ENCODE data around the gene CCDC136. TPM values are rescaled to one million over a fixed set of nuclear protein-coding genes. Genes with fewer than 3 reads are reported as not detected.

CCDC136 gene
- total RNA-seq, 2 experiments from 2014 or later = 13.8 to 14.5 TPM

DNA sequence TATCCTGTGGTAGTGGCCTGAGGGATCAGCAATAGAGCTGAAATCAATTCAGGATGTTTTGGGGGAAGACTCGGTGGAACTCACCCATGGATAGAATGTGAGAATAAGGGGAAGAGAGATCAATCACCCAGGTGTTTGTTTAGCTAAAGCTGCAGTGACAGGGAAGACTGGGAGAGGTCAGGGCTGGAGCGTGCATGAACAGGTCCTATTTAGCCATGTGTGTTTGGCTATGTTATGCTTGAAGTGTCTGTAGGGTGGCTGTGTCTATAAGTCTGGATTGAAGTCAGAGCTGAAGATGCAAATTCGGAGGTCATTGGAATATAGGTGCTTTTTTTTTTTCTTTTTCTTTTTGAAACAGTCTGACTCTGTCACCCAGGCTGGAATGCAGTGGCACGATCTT is 75.5 kb downstream of the CCDC136 start:
- H3K4me3 Mint-ChIP-seq = no peak overlapping the region
- no peak for DNase-seq
- H3K9me3 Mint-ChIP-seq = no peaks in the 10 kb centered on the region
- H3K36me3 Mint-ChIP-seq = peaks cover 3% of the 10 kb centered on the region
- peaks cover 20% of the 10 kb centered on the region for H3K4me1 Mint-ChIP-seq
- H3K27me3 Mint-ChIP-seq = peaks cover 15% of the 10 kb centered on the region
- POLR2A ChIA-PET = no interaction called here
- ATAC-seq (ENCODE audit: low read depth) = no peak
- no peak overlapping the region for H3K27ac Mint-ChIP-seq

DNA sequence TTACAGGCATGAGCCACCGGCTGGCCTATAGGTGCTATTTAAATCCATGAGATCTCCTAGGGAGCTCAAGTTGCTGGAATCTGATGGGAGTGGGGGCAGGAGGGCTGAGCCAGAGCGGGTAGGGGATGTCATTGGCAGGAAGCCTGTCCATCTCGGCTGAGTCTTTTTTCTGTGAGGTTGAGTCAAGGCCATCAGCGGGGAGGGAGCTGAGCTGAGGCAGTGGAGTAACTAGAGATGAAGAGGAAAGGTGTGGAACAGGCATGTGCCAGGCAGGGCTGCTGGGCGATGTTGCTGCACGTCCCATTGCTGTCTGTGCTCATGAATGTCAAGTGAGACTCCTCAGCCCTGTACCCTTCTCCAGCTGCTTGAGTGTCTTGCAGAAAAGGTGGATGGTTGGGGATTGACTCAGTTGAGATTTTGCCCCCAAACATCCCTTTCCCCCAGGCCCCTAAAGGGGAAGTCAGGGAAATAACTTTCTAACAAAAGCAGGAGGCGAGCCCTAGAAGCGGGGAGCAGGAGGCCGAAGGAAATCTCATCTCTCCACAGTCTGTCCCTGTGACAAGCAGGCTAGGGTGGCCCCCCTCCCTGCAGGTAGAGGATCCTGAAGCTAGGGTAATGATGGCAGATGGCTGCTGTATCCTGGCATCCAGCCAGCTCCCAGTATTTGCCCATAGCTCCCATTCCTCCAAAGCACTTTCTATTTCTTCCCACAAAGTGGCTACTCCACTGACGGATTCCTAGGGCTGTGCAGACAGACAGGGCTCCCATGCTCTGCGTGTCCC is 76.3 kb downstream of the CCDC136 start:
- POLR2A ChIA-PET = interaction anchor here (0.7 to 1.2 kb wide), 2 partner anchors 10 kb away, joined by 3 read pairs; no protein-coding TSS in a partner anchor
- no peak overlapping the region for H3K4me3 Mint-ChIP-seq
- peaks cover 3% of the 10 kb centered on the region for H3K36me3 Mint-ChIP-seq
- peaks cover 15% of the 10 kb centered on the region for H3K27me3 Mint-ChIP-seq
- DNase-seq (no peak), ATAC-seq (ENCODE audit: low read depth) (no peak)
- no peak overlapping the region for H3K27ac Mint-ChIP-seq
- H3K4me1 Mint-ChIP-seq = peaks cover 14% of the 10 kb centered on the region
- H3K9me3 Mint-ChIP-seq = no peaks in the 10 kb centered on the region

DNA sequence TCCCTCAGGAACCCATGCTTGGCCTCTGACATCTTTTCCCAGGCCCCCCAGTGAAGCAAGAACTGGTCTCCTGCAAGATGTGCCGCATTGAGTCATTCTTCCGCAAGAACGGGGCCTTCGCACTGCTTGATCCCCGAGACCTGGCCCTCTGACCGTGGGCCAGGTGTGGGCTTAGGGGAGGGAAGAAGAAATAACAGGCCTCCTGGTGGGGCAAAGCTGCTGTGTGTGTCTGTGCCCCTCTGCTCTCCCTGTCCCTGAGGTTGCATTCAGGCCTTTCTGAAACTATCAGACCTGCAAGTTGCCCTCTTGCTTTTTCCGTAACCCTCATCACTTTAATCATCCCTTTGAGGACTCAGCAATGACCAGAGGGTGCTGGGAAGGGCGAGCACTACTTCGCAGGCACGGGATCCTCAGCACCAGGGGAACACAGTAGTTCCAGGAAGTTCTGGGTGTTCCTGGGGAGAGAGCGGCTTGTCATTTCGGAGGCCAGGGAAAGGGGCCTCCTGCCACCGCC is 76.9 kb downstream of the CCDC136 start:
- Mint-ChIP-seq H3K9me3 (no peaks in the 10 kb centered on the region), H3K4me3 (peak overlapping the region; percentile 40), H3K4me1 (peaks cover 12% of the 10 kb centered on the region), H3K27ac (no peak overlapping the region), H3K27me3 (peaks cover 15% of the 10 kb centered on the region), H3K36me3 (peaks cover 3% of the 10 kb centered on the region)
- DNase-seq (no peak), ATAC-seq (ENCODE audit: low read depth) (no peak)
- POLR2A ChIA-PET = interaction anchor here (1.2 kb wide), 1 partner anchor 9 kb away, joined by 3 read pairs; no protein-coding TSS in a partner anchor

DNA sequence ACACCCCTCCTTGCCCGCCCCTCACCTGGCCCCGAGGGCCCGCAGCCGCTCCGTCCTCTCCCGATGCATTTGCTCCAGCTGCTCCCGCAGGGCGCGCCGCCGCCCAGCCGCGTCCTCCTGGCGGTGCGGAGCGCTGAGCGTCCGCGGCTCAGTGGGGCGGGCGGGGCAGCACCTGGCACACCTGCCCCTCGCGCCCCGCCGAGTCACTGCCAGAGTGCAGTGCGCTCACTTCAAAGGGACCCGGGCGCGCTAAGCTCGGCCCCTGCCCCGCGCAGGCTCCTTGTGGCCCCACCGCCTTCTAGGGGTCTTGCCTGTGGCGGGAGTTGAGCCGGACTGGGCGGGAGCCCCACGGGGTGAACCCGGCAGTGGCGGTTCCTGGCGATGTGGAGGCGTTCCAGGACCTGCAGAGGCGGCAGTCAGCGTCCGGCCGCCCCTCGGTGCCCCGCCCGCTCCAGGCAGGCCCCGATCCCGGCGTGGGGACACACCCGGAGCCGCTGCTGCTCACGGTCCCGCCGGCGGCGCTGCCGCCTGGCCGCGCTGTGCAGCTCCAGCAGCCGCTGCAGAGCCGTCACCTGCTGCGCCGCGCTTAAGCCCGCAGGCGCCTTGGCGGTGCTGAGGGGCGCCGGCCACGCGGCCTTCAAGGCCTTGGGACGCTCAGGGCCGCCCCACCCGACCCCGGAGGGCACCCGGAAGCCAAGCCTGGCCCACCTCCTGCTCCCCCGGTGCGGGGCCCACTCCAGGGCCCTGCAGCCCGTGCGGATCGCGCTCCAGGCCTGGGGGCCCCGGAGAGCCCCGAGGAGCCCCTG is 77.6 kb downstream of the CCDC136 start:
- Mint-ChIP-seq H3K9me3 (no peaks in the 10 kb centered on the region), H3K27me3 (peaks cover 15% of the 10 kb centered on the region), H3K4me1 (peaks cover 9% of the 10 kb centered on the region), H3K4me3 (peak overlapping the region; percentile 51), H3K36me3 (peaks cover 3% of the 10 kb centered on the region), H3K27ac (no peak overlapping the region)
- POLR2A ChIA-PET = interaction anchor here (0.5 to 1.2 kb wide), 2 partner anchors 8 to 9 kb away, joined by 3 to 5 read pairs; no protein-coding TSS in a partner anchor
- ATAC-seq (ENCODE audit: low read depth) (peak; percentile 86), DNase-seq (peak; percentile 78)

DNA sequence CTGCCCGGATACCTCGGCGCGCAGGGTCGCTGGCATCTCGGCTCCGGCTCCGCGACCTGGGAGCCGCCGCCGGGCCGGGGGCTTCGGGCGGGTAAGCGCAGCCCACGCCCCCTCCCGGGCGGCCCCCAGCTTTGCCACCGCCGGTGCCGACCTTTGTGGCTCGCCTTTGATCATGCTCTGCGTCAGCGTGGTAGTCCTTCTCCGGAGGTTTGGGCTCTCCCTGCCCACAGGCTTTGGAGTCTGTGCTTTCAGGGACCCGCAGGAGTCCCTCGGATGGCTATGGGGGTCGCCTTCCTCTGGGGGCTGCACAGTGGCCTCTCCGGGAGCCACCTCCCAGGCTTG is 78.1 kb downstream of the CCDC136 start:
- Mint-ChIP-seq H3K27me3 (peaks cover 15% of the 10 kb centered on the region), H3K9me3 (no peaks in the 10 kb centered on the region), H3K36me3 (peaks cover 3% of the 10 kb centered on the region), H3K4me1 (peaks cover 9% of the 10 kb centered on the region), H3K4me3 (peak overlapping the region; percentile 80), H3K27ac (no peak overlapping the region)
- POLR2A ChIA-PET = no interaction called here
- no peak for DNase-seq
- peak; percentile 24 for ATAC-seq (ENCODE audit: low read depth)

DNA sequence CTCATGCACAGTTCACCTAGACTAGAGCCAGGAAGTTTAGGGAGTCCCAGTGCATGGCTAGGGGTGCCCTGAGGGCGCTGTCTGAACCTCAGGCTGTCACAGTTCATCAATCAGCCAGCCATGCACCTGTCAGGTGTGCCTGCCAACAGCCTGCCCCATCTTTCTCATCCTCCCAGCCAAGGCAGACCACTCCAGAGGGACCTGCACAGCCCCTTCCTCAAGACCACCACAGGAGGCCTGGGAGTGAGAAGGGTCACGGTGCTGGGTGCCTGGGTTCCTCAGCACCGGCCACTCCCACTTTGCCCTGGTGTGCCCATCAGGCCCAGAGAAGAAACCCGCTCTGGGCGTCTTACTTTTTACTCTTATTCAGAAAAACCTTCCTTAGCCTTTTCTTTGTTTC is 79.3 kb downstream of the CCDC136 start:
- Mint-ChIP-seq H3K4me1 (peaks cover 6% of the 10 kb centered on the region), H3K27me3 (peaks cover 18% of the 10 kb centered on the region), H3K36me3 (peaks cover 3% of the 10 kb centered on the region), H3K9me3 (no peaks in the 10 kb centered on the region), H3K27ac (no peak overlapping the region), H3K4me3 (peak overlapping the region; percentile 47)
- POLR2A ChIA-PET = interaction anchor here (1.5 kb wide), 1 partner anchor 8 kb away, joined by 4 read pairs; the partner anchor contains the start of gene ATP6V1F
- no peak for DNase-seq
- no peak for ATAC-seq (ENCODE audit: low read depth)

Other genes with a start within 250 kb of the CCDC136 start
- 1 to 10 TPM in 1 of 2 experiments, under 1 TPM in 1; 0.88 to 1.9 TPM for gene GARIN1A, start 119.7 kb upstream of the CCDC136 start, total RNA-seq
- 10 to 100 TPM; 26.0 to 30.2 TPM for gene CALU, start 52.6 kb upstream of the CCDC136 start, total RNA-seq
- not detected for gene OPN1SW, start 16.2 kb upstream of the CCDC136 start, total RNA-seq
- not detected for gene FLNC, start 38.4 kb downstream of the CCDC136 start, total RNA-seq
- gene ATP6V1F, start 70.9 kb downstream of the CCDC136 start, total RNA-seq = 100 to 1,000 TPM; 134 TPM
- gene KCP, start 118.7 kb downstream of the CCDC136 start, total RNA-seq = under 1 TPM; 0.57 to 0.69 TPM
- 1 to 10 TPM; 7.7 to 8.2 TPM for gene IRF5, start 146.0 kb downstream of the CCDC136 start, total RNA-seq